Measurements from ENCODE around the gene GALNT14. TPM values are rescaled to one million over a fixed set of nuclear protein-coding genes. Genes with fewer than 3 reads are reported as not detected.
"Not testable (repeated sequence)": the region's sequence is repeated elsewhere in the genome, so short reads cannot be mapped to it uniquely, and the experiment has no call there.

GALNT14 gene
- total RNA-seq, 1 donor from 2014 or later, result 151 TPM

DNA sequence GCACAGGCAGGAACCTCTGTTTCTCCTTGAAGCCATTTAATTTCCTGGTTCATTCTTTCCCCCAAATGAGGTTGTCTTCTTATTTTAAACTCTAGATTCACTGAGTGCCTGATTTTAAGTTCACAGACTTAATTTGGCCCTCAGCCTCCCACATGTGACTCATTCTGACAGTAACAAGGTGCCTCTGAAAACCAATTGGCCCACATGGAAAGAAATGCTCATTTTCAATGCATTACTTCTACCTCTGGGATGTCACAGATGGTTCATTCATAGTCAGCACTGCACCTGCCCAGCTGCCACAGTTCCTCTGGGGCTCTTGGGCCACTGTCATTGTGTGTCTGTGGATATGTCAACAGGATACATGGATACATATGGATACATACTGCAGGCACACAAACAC lies 190.6 kb downstream of the GALNT14 start:
- no peak for DNase-seq (ENCODE audit: low read depth)

DNA sequence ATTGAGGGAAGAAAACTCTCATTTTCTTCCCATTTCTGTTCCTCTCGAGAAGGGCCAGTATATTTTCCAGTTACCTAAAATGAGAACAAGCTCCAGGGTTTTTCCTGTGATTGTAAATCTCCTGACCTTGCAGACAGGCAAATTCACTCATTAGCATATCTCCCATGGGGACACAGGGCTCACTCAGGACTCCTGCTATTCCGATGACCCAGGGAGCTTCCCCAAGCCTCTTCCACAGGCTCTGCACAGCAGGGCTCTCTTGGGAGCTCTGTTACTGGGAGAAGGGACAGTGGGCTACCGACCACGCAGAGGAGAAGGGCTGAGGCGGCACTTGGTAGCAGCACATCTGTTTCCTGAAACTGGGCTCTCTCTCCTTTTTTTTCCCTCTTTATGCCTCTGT lies 195.8 kb downstream of the GALNT14 start:
- no peak for DNase-seq (ENCODE audit: low read depth)

DNA sequence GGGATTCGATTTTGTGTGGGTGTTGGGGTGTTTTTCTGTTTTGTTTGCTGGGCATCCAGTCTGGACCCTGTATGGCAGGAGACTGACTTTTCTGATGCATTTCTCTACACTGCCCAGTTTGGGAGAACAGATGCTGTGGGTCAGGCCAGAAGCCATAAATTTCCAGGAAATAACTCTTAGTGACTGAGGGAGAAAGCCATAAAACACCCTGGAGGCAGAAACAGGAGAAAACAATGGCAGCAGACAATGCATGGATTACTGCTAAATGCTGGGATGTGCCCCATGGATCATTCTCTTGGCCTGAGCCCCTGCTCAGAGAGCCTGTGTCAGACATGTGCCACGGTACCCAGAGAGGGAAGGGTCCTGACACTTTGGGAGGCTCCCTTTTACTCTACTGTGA lies 197.4 kb downstream of the GALNT14 start:
- DNase-seq (ENCODE audit: low read depth), result no peak

DNA sequence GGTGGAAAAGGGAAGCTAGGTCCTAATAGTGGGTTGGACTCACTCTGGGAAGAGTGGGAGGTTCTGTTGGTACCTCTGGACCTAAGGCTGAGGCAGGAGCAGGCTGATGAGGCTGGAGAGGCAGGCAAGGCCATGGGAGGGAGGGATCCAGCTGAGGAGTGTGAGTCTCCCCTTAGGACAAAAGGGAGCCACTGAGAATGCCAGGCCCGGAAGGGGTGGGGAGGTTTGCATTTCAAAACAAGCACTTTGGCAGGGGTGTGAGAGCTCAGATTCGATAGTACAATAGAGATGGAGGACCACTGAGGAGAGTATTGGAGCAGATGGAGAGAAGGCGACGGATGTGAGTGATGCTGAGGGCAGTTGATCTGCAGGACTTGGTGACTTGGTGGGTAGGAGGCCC lies 198.9 kb downstream of the GALNT14 start:
- no peak for DNase-seq (ENCODE audit: low read depth)

DNA sequence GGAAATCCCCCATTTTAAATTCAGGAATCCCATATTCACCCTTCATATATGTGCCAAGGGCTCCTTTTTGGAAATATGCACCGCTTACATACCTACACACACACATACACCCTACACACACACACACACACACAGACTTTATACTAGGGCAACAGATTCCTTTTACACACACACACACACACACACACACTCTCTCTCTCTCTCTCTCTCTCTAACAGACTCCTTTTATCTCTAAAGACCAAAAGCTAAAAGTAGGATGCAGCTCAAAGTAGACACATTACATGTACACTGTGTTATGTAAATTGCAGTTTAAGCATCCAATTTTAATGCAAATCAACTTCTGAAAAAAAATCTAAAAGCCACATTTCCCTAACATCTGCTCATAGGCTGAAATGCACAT lies 200.0 kb downstream of the GALNT14 start:
- no peak for DNase-seq (ENCODE audit: low read depth)

DNA sequence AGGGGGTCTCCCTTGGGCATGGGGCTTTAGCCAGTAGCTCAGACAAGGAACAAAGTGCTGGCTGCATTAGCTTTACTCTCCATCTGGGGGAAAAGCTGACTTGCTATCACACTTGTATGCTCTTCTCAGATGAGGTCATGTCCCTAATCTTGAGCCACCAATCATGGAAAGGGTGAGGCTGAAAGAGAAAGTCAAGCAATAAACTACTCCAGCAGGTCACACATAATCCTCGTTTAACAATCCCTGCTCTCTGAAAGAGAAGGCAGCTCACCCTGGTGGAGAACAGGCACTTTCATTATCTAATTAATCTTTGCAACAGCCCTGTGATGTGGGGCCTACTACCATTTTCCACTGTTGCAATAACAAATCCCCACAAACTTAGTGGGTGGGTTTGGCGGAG lies 201.3 kb downstream of the GALNT14 start:
- no peak for DNase-seq (ENCODE audit: low read depth)

DNA sequence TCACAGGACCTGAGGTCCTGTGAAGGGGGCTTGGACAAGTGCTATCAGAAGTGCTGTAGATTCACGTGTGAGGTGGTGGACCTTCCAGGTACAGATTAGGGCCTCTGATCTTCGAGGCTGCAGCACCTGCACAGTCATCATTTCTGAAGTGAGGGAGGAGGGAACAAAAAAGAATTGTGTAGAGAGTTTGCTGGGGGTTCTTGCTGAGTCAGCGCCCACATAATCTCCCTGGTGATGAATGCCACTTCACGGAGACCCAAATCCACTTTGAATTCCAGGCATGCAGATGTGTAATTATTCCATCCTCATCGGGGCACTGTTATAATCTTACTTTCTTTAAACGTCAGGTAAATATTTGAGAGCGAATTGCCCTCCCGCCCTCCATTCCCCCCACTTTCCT lies 202.4 kb downstream of the GALNT14 start:
- DNase-seq (ENCODE audit: low read depth), result no peak

DNA sequence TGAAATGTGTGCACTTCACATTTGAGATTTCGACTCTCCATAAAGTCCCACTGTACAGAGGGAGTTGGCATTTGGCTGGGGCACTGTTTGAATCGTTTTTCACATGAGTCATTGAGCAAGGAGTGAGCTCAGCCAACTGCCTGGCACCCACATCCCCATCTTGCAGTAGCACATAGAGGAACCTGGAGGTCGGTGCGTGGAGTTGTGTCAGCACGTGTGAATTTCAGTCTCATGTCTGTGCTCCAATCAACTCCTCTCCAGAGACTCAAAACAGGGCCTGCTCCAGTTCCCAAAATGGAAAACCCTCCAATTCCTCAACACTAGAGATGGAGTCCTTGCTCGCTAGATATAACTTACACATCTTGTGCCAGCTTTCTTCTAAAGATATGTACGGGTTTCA lies 204.2 kb downstream of the GALNT14 start:
- no peak for DNase-seq (ENCODE audit: low read depth)

DNA sequence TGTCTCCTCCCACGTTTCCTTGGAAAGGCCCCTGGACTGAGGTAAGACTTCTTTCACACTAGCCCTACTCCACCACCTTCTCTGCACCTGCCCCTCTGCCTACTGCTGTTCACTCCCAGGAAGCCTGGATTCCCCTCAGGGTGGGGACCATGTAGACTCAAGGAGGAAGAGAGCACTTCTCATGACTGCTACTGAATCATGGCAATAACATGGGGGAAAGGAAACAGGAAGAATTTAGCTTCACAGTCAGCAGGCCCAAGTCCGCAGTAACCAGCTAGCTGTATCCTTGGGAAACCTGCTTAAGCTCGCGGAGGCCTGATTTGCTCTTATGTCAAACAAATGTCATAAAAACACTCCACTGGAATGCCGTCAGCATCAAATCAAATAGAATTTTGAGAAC lies 204.7 kb downstream of the GALNT14 start:
- peak; percentile 7 for DNase-seq (ENCODE audit: low read depth)

DNA sequence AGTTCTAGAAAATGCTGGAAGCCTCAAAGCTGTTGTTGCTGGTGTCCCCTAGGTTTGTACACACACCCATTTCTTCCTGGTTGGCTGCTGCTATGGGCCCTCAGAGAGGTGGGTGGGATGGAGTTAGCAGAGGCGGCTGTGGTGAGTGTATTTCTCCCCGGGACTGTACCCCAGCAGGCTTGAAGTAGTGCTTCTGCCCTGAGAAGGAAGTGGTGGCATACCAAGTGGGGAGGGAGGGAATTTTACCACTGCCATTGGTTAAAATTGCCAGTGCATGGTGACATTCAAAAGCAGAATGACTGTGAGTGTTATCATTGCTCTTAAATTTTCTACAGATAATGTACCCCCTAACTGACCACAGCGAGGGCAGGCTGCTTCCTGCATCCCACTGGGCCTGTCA lies 205.4 kb downstream of the GALNT14 start:
- no peak for DNase-seq (ENCODE audit: low read depth)

DNA sequence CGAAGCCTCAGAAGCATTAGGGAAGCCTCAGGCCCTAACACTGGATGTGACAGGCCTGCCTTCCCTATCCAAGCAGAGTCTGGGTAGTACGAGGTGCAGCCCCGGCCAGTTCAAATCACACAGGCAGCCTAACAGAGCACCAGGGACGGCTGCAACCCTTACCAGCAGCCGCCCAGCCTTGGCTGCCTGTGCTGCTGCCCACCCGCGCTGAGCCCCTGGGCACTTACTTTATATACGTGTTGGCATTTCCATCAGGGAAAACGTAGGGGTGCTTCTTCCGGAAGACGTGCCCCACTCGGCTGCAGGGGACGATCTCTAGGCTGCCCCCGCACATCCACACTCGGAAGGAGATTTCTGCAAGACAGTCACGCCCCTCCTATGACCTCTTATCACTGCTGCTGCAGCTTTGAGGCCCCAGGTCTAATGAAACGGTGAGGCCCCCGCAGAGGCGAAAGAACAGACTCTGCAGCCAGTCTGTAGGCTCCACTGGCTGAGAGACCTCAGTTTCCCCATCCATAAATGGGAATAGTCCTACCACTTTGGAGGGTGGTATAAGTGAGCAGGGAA lies 206.3 kb downstream of the GALNT14 start:
- no peak for DNase-seq (ENCODE audit: low read depth)

DNA sequence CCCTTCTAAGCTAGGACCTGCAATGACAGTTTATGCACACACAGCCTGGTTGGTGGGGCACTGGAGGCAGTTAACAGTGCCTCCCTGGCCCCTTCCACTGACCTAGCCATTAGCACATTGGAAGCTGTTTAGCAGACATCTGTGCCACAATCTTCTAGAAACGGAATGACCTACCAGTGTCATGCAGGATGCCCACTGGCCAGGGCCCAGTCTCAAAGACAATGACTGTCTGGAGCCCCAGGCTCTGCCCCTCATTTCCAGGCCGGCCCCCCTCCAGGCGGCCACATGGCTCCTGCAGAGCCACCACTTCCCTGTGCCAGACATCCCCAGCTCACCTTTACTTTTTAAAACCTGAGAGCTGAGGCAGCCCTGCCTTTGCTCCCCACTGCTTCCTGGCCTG lies 207.5 kb downstream of the GALNT14 start:
- no peak for DNase-seq (ENCODE audit: low read depth)

DNA sequence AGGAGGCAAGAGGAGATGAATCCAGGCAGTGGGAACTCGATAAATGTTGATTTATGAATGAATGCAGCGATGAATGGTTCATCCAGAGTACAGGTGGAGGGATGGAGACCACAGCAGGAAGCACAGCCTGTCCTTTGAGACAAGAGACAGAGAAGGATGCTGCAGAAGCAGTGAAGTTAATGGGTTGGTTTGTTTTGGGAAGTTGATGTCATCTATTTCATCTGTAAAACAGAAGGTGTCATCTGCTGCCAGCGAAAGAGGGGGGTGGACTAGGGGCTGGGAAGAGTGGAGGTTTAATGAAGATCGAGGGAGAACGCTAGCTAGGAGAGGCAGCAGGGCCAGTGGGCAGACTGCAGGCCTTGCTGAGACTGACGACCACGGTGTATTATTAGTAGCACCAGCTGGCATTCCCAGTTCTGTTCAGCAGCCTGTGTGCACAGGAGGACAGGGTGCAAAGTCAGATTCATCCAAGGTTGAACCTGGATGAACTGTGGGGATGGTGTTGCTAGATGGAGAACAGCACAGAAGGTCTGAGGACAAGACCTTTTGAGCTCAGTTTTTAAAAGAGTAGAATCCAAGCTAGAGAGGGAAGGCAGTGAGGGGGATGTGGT lies 210.7 kb downstream of the GALNT14 start:
- DNase-seq (ENCODE audit: low read depth), result no peak

DNA sequence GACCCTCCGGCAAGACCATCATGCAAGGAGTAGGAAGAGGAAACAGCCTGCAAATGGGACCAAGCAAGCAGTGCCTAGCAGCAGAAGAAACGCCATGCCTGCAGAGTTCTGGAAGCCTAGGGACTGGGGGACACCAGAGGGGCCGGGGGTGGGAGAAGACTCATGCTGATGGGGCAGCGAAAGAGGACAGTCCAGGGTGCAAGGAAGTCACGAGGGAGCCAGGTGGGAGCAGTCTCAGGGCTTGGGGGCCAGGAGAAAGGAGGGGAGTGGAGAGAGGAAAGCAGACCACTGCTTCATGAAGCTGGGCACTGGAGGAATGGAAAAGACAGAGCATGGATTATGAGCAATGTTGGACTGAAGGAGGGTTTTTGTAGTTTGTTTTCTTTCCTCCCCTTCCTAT lies 211.6 kb downstream of the GALNT14 start:
- no peak for DNase-seq (ENCODE audit: low read depth)

DNA sequence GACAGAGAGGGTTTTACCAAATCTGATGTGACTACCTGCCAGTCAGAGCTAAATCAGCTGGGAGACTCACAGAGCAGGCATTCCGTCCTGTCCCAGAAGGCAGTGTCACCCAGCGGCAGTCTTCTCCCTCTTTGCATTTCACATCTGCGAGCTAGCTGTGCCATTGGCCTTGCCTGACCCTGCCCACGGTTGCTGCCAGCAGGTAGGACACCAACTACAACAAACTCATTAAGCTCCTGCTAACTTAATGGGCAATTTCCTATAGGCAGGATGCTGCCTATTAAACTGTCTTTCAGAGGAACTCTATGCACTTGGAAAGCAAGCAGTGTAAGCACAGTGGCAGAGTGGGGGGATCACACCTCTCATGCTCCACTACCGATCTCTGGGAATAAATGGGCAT lies 214.6 kb downstream of the GALNT14 start:
- DNase-seq (ENCODE audit: low read depth), result no peak

DNA sequence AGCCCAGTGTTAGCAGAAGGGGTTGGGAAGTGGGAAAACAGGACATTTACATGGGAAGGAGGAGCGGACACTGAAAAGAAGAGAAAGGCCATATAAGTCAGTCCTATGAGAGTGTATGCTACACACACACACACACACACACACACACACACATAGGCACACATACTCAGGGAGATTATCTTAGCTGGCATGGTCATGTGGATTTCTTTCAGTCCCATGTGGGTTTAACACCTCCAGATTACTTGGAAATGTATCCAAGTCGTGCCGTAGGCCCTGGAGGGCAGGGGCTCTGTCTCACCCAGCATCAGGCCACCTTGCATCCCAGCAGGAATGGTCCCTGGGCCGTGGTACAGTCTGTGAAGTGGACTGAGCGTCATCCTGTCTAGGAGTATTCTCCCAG lies 217.7 kb downstream of the GALNT14 start:
- no peak for DNase-seq (ENCODE audit: low read depth)

DNA sequence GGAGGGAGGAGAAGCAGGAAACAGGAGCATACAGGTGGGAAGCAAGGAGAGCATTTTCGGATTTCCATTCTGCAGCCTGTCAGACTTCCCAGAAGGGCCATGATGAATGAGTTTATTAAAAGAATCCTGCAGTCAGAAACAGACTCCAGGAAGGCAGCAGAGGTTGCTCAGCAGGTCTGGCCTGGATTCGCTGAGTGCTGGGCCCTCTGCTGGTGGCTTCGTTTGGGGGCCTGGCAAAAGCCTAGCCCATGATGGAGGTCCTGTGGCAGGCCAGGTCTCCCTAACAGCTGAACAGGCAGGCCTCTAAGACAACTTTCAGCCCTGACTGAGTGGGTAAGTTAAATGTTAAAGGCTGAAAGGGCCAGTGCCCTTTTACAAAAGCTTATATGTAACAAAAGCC lies 222.8 kb downstream of the GALNT14 start:
- DNase-seq (ENCODE audit: low read depth), result peak; percentile 18

DNA sequence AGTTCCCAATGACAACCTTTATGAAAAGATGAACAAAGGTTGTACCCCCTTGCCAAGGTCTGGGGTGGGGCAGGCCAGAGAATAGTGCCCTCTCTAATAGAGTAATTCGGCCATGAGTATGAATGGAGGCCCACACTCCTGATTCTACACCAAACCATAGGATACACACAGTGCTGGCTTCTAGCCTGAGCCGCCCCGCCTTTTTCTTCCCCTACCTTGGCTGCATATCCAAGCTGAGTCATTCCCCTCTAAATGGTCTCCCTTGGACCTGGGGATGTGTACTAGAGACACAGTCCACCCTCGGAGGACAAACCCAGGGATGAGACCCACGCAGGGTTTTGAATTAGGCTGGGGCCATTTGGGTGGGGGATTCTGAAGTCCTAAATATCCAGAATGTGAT lies 223.8 kb downstream of the GALNT14 start:
- no peak for DNase-seq (ENCODE audit: low read depth)

DNA sequence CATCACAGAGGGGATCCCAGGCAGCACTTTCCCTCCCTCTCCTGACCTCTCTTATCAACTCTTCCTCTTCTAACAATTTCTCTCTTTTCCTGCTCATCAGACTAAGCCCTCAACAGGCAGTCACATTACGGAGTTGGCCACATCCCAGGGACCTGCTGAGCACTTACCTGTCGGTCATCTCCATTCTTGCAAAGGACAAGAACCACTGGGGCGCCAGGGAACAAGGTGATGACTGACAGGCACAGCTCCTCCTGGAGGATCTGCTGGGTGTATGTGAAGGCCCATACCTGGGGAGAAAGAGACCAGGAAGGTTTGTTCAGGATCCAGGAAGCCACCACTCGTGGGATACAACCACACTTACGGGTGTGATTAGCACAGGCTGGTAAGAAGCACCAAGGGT lies 226.2 kb downstream of the GALNT14 start:
- DNase-seq (ENCODE audit: low read depth), result no peak

DNA sequence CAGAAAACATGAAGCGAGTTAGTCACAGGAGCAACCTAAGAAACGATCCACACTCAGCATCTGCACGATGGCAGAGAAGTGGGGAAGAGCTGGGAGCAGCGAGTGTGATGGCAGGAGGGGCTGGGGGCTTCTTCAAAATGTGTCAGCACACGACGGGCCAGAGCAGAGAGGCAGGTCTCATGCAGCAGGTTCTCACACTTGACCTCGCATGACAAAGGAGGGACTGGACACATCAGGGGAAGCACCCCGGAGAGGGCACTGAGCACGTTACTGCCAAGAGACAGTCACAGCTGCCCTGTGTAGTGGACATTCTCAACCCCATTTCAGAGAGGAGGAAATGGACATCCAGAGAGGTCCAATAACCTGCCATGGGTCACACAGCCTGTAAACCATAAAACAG lies 226.9 kb downstream of the GALNT14 start:
- no peak for DNase-seq (ENCODE audit: low read depth)

DNA sequence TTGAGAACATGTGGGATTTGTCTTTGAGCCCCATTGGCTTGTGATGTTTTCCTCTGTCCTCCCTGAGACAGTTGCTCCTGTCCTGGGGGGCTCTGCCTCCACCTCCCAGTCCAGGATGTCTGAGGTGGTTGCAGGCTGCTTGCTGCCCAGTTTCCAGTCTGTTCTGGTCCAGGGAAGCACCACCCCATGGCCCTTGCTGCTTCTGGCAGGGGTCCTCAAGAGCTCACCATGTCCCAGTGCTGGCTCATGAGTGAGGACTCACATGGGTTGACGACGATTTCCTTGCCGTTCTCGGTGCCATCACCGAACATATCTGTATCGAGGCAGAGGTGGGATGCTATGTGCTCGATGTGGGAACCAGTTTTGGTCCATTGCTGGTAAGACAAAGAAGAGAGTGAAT lies 227.6 kb downstream of the GALNT14 start:
- no peak for DNase-seq (ENCODE audit: low read depth)

DNA sequence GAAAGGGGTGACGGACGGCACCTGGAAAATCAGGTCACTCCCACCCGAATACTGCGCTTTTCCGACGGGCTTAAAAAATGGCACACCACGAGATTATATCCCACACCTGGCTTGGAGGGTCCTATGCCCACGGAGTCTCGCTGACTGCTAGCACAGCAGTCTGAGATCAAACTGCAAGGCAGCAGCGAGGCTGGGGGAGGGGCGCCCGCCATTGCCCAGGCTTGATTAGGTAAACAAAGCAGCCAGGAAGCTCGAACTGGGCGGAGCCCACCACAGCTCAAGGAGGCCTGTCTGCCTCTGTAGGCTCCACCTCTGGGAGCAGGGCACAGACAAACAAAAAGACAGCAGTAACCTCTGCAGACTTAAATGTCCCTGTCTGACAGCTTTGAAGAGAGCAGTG lies 233.8 kb downstream of the GALNT14 start:
- not testable (repeated sequence) for DNase-seq (ENCODE audit: low read depth)

DNA sequence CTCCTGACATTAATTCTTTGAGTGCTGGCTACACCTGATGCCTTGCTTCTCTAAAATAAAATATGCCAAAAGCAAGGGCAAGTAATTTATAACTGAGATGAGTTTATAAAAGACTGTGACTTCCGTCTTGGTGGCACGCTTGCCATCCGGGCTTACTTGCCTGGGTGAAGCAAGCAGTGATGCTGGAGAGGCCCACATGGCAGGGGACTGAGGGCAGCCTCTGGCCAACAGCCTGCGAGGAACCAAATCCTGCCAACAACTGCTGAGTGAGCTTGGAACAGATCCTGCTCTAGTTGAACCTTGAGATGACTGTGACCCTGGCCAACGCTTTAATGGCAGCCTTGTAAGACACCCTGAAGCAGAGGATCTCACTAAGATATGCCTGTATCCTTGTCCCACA lies 234.9 kb downstream of the GALNT14 start:
- DNase-seq (ENCODE audit: low read depth), result no peak

DNA sequence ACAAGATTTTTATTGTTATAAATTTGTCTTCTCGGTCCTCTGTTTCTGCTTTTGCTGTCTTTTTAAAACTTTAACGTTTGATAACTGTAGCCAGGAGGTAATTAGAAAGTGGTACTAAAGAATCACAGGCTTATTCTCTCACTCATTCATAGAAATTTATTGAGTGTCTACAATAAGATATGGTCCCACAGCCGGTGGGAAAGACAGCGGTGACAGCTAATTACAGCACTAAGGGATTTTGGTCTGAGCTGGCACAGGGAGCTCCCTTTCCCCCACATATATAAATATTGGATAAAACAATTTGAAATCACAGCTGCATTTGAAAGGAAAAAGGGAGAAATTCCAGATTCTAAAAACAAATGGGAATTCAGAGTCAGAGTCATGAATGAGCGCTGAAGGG lies 237.9 kb downstream of the GALNT14 start:
- no peak for DNase-seq (ENCODE audit: low read depth)
